Measurements from ENCODE around the gene MRPL46.

- TF ChIP-seq ERF (CRISPR knock-in tag; IDR thresholded peaks at IDR 0.05) (no peak), MIER1 (IDR thresholded peaks at IDR 0.05; ENCODE audit: low read depth) (no peak), POLR2AphosphoS5 (IDR thresholded peaks at IDR 0.05; ENCODE audit: control insufficient read depth, insufficient read depth, low read depth, low read length) (no peak), NFYB (IDR thresholded peaks at IDR 0.05; ENCODE audit: extremely low read depth, insufficient read length) (no peak), HMGXB4 (CRISPR knock-in tag; IDR thresholded peaks at IDR 0.05) (no peak), GATAD2A (IDR thresholded peaks at IDR 0.05) (no peak), ZNF639 (CRISPR knock-in tag; conservative IDR thresholded peaks at IDR 0.05 in 1 of 2, IDR thresholded peaks at IDR 0.05 in 1 of 2) (no peak), GTF2F1 (IDR thresholded peaks at IDR 0.05; ENCODE audit: low read depth, low read length) (no peak), ZBTB34 (CRISPR knock-in tag; IDR thresholded peaks at IDR 0.05) (no peak), ZBTB26 (CRISPR knock-in tag; IDR thresholded peaks at IDR 0.05) (no peak), BRF2 (IDR thresholded peaks at IDR 0.05; ENCODE audit: borderline replicate concordance, insufficient read depth, insufficient read length) (no peak)
Measured at GRCh38 chr15:88477126-88477525, 9.9 kb upstream of the MRPL46 start.

Measured in K562 (cell line).